ENCODE measurements around the gene AKNA. TPM values are rescaled to one million over a fixed set of nuclear protein-coding genes. Genes with fewer than 3 reads are reported as not detected.
A peak's percentile ranks its signal among the peaks of the same experiment; 100 is the strongest.

AKNA gene
- polyA plus RNA-seq, 3 donors, result 3.3 to 147 (median 7.3) TPM

GRCh38 chr9:114356792-114357191 is 31.0 kb downstream of the AKNA start:
- Histone ChIP-seq H3K4me1 (ENCODE audit: control insufficient read depth in 1 of 2, insufficient read depth in 2 of 2, low read length in 2 of 2) (no peaks in the 10 kb centered on the region), H3K27ac (ENCODE audit: low read depth in 1 of 2, low read length in 2 of 2) (peak overlapping the region in 1 of 2 donors; percentile 62), H3K79me2 (ENCODE audit: insufficient read depth, low read length) (peaks cover 51% of the 10 kb centered on the region), H3K4me2 (replicated peaks; ENCODE audit: extremely low read depth, low read length, poor library complexity, severe bottlenecking) (no peak overlapping the region), H2AFZ (ENCODE audit: insufficient read depth, low read depth, low read length, poor library complexity, severe bottlenecking) (no peak overlapping the region), H3K9ac (ENCODE audit: insufficient read depth, low read length, poor library complexity, severe bottlenecking) (no peak overlapping the region), H3K27me3 (ENCODE audit: control insufficient read depth in 2 of 2, insufficient read depth in 2 of 2, low read length in 2 of 2) (no peaks in the 10 kb centered on the region), H3K9me3 (replicated peaks in 1 of 2; ENCODE audit: control insufficient read depth in 1 of 2, insufficient read depth in 1 of 2, low read length in 2 of 2) (no peaks in the 10 kb centered on the region), H4K20me1 (ENCODE audit: insufficient read depth, low read length) (peaks cover 92% of the 10 kb centered on the region), H3K4me3 (replicated peaks in 1 of 3; ENCODE audit: low read depth in 2 of 3, low read length in 3 of 3) (no peak overlapping the region), H3K36me3 (replicated peaks in 1 of 2; ENCODE audit: control insufficient read depth in 1 of 2, insufficient read depth in 2 of 2, low read length in 2 of 2) (peaks cover 96 to 98% of the 10 kb centered on the region in 2 donors)
- H3K27me3 Mint-ChIP-seq (ENCODE audit: low read depth in 3 of 3), result no peaks in the 10 kb centered on the region
- H3K4me1 Mint-ChIP-seq, result peaks cover 3% of the 10 kb centered on the region
- H3K27ac Mint-ChIP-seq, result peak overlapping the region in 5 of 7 donors; percentile 34 to 77 (median 74)
- no peak for DNase-seq
- no peak overlapping the region for H3K4me3 Mint-ChIP-seq
- intact Hi-C loops (cut with micrococcal nuclease), result no loop called here
- H3K36me3 Mint-ChIP-seq, result peaks cover 87 to 97% of the 10 kb centered on the region in 2 donors
- 100% methylated on average over 2 of the region's 6 CpGs for WGBS (ENCODE audit: insufficient coverage)
- no peaks in the 10 kb centered on the region for H3K9me3 Mint-ChIP-seq
- TF ChIP-seq CTCF (IDR thresholded peaks at IDR 0.05), result no peak

- Mint-ChIP-seq H3K36me3 (peaks cover 83 to 97% of the 10 kb centered on the region in 2 donors), H3K27me3 (ENCODE audit: low read depth in 3 of 3) (no peaks in the 10 kb centered on the region), H3K27ac (peak overlapping the region in 2 of 7 donors; percentile 10 to 74), H3K9me3 (no peaks in the 10 kb centered on the region), H3K4me1 (peaks cover 2% of the 10 kb centered on the region), H3K4me3 (no peak overlapping the region)
- Histone ChIP-seq H3K27ac (ENCODE audit: low read depth in 1 of 2, low read length in 2 of 2) (peak overlapping the region in 1 of 2 donors; percentile 62), H3K36me3 (replicated peaks in 1 of 2; ENCODE audit: control insufficient read depth in 1 of 2, insufficient read depth in 2 of 2, low read length in 2 of 2) (peaks cover 96 to 98% of the 10 kb centered on the region in 2 donors), H3K4me2 (replicated peaks; ENCODE audit: extremely low read depth, low read length, poor library complexity, severe bottlenecking) (no peak overlapping the region), H3K79me2 (ENCODE audit: insufficient read depth, low read length) (peaks cover 46% of the 10 kb centered on the region), H3K4me1 (ENCODE audit: control insufficient read depth in 1 of 2, insufficient read depth in 2 of 2, low read length in 2 of 2) (no peaks in the 10 kb centered on the region), H3K9me3 (replicated peaks in 1 of 2; ENCODE audit: control insufficient read depth in 1 of 2, insufficient read depth in 1 of 2, low read length in 2 of 2) (no peaks in the 10 kb centered on the region), H3K27me3 (ENCODE audit: control insufficient read depth in 2 of 2, insufficient read depth in 2 of 2, low read length in 2 of 2) (no peaks in the 10 kb centered on the region), H2AFZ (ENCODE audit: insufficient read depth, low read depth, low read length, poor library complexity, severe bottlenecking) (no peak overlapping the region), H4K20me1 (ENCODE audit: insufficient read depth, low read length) (peaks cover 92% of the 10 kb centered on the region), H3K4me3 (replicated peaks in 1 of 3; ENCODE audit: low read depth in 2 of 3, low read length in 3 of 3) (no peak overlapping the region), H3K9ac (ENCODE audit: insufficient read depth, low read length, poor library complexity, severe bottlenecking) (no peak overlapping the region)
- TF ChIP-seq CTCF (IDR thresholded peaks at IDR 0.05), result no peak
- intact Hi-C loops (cut with micrococcal nuclease), result no loop called here
- no peak for DNase-seq
- 96% methylated on average over 3 of the region's 6 CpGs for WGBS (ENCODE audit: insufficient coverage)
These were observed 32.0 kb downstream of the AKNA start for GRCh38 chr9:114355821-114356220.
